KMS-11 (cell line): ENCODE measurements around the gene ZNF593OS.
A peak's percentile ranks its signal among the peaks of the same experiment; 100 is the strongest.

Experiments used
- H2AFZ ChIP-seq: fragments of 200-600 bp; sonication (generic); 2 replicates; pipeline ENCODE4 v1.6.1; 2016; ENCODE audit warnings: antibody characterized with exemption, mixed run types, low read depth
- H3K27ac ChIP-seq: fragments of 200-600 bp; sonication (generic); 2 replicates; pipeline ENCODE4 v1.6.1; 2016; ENCODE audit warnings: mild to moderate bottlenecking, mixed run types
- H3K27me3 ChIP-seq: fragments of 200-600 bp; sonication (generic); 2 replicates; pipeline ENCODE4 v1.6.1; 2017; ENCODE audit warnings: mild to moderate bottlenecking, low read depth, mixed run types, moderate library complexity; ENCODE audit not compliant: insufficient read depth
- H3K36me3 ChIP-seq: fragments of 200-600 bp; sonication (generic); 2 replicates; pipeline ENCODE4 v1.6.1; 2017; ENCODE audit warnings: mild to moderate bottlenecking, mixed run types; ENCODE audit not compliant: insufficient read depth
- H3K4me1 ChIP-seq: fragments of 200-600 bp; sonication (generic); 2 replicates; pipeline ENCODE4 v1.6.1; 2016; ENCODE audit warnings: mild to moderate bottlenecking, low read depth, mixed run types; ENCODE audit not compliant: poor library complexity, severe bottlenecking
- H3K4me2 ChIP-seq: fragments of 200-600 bp; sonication (generic); 2 replicates; pipeline ENCODE4 v1.7.0; 2016; ENCODE audit warnings: mild to moderate bottlenecking, mixed run types
- H3K4me3 ChIP-seq: fragments of 200-600 bp; sonication (generic); IDR thresholded peaks from 2 replicates; pipeline ENCODE4 v1.6.1; 2017; ENCODE audit warnings: low read depth, low read length, mixed read lengths; ENCODE audit not compliant: insufficient read depth
- H3K79me2 ChIP-seq: fragments of 200-600 bp; sonication (generic); 2 replicates; pipeline ENCODE4 v1.6.1; 2016; ENCODE audit warnings: low read depth, mixed run types; ENCODE audit not compliant: insufficient read depth
- H3K9ac ChIP-seq: fragments of 200-600 bp; sonication (generic); 2 replicates; pipeline ENCODE4 v1.6.1; 2016; ENCODE audit warnings: mild to moderate bottlenecking, mixed run types
- H4K20me1 ChIP-seq: fragments of 200-600 bp; sonication (generic); 2 replicates; pipeline ENCODE4 v1.6.1; 2016; ENCODE audit warnings: mild to moderate bottlenecking, mixed run types; ENCODE audit not compliant: insufficient read depth
- TF ChIP-seq, protein P1 (sequence below): fragments of 200-600 bp; sonication (generic); conservative IDR thresholded peaks from 2 replicates; pipeline ENCODE4 v1.6.1; 2017; ENCODE audit warnings: low read depth, mild to moderate bottlenecking, antibody characterized with exemption, low read length, moderate library complexity, mixed read lengths

The ZNF593OS gene

DNA sequence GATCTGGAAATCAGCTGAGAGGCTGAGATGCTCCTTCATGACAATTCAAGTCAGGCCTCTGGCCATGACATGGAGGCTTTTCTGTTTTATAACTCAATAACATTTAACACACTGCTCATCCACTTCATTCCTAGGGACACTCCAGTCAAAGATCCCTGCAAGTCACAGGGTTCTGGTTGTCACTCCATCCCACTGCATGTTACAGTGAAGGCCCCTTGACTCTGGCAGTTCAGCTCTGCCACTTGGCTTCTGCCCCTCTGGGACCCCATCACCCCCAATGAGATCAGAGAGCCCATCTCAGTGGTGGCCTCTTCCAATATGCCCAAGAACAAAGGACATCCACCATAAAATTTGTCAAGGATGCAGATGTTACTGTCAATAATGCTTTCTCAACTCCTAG lies 22.7 kb downstream of the ZNF593OS start:
- Histone ChIP-seq H3K27ac (no peak overlapping the region), H4K20me1 (no peaks in the 10 kb centered on the region), H3K79me2 (no peaks in the 10 kb centered on the region), H2AFZ (no peak overlapping the region), H3K27me3 (no peaks in the 10 kb centered on the region), H3K4me3 (no peak overlapping the region), H3K9ac (no peak overlapping the region), H3K4me1 (no peaks in the 10 kb centered on the region), H3K36me3 (no peaks in the 10 kb centered on the region), H3K4me2 (no peak overlapping the region)
- TF ChIP-seq, protein P1, sequence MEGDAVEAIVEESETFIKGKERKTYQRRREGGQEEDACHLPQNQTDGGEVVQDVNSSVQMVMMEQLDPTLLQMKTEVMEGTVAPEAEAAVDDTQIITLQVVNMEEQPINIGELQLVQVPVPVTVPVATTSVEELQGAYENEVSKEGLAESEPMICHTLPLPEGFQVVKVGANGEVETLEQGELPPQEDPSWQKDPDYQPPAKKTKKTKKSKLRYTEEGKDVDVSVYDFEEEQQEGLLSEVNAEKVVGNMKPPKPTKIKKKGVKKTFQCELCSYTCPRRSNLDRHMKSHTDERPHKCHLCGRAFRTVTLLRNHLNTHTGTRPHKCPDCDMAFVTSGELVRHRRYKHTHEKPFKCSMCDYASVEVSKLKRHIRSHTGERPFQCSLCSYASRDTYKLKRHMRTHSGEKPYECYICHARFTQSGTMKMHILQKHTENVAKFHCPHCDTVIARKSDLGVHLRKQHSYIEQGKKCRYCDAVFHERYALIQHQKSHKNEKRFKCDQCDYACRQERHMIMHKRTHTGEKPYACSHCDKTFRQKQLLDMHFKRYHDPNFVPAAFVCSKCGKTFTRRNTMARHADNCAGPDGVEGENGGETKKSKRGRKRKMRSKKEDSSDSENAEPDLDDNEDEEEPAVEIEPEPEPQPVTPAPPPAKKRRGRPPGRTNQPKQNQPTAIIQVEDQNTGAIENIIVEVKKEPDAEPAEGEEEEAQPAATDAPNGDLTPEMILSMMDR: no peak

- TF ChIP-seq, protein P1: no peak
- no peaks in the 10 kb centered on the region for H3K27me3 ChIP-seq
- H3K4me2 ChIP-seq: no peak overlapping the region
- H3K36me3 ChIP-seq: no peaks in the 10 kb centered on the region
- no peak overlapping the region for H2AFZ ChIP-seq
- no peaks in the 10 kb centered on the region for H3K79me2 ChIP-seq
- H3K27ac ChIP-seq: no peak overlapping the region
- no peak overlapping the region for H3K9ac ChIP-seq
- no peak overlapping the region for H3K4me3 ChIP-seq
- no peaks in the 10 kb centered on the region for H3K4me1 ChIP-seq
- H4K20me1 ChIP-seq: no peaks in the 10 kb centered on the region
Observed at GRCh38 chr1:26145960-26146294, 25.7 kb downstream of the ZNF593OS start.

DNA sequence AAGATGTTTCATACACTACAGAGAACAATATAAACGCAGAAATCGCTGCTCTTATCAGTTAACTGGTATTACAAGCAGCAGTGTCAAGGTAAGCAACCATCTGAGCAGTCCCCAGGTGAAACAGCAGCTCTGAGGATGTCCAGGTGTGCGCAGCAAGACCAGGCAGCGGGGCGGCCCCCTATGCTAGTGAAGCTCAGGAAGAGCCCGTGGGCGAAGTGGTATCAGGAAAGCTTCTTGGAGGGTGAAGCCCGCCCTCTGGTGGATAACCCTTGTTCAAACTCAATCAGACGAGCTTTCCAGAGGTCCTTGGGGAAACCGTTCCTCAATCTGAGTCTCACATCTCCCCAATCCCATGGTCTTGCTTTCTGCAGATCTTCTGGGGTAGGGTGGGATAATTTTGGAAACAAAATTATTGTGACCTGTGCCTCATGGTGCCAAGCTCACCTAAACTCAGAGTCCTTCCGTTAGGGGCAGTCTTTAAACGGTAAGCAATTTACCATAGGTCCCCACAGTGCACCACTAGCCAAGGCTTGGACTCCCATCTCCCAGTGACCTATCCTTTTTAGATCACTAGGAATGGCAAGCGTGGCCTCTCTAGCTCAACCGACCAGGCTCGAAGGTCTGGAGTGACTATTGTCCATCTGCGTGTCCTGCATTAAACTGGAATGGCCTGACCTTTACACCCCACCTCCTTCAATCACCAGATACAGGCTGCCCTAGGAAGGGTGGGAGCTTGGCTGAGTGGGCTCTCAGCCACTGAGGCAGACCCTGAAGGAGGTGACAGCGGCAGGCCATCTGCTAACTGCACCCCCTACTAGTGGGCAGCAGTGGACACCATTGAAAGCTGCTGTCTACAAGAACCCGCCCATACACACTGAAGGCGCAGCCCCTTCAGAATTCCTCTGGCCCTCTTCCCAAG lies 26.3 kb downstream of the ZNF593OS start:
- H3K4me3 ChIP-seq: no peak overlapping the region
- no peaks in the 10 kb centered on the region for H3K36me3 ChIP-seq
- no peaks in the 10 kb centered on the region for H3K79me2 ChIP-seq
- 0 out of 2 replicates have a peak overlapping the region, but pooled peaks have one; percentile 16 for H2AFZ ChIP-seq
- H3K27ac ChIP-seq: no peak overlapping the region
- H3K4me2 ChIP-seq: peak overlapping the region; percentile 27; the same call in 1 of the 2 replicates
- no peaks in the 10 kb centered on the region for H4K20me1 ChIP-seq
- H3K4me1 ChIP-seq: no peaks in the 10 kb centered on the region
- no peaks in the 10 kb centered on the region for H3K27me3 ChIP-seq
- TF ChIP-seq, protein P1: peak; percentile 80
- H3K9ac ChIP-seq: no peak overlapping the region

DNA sequence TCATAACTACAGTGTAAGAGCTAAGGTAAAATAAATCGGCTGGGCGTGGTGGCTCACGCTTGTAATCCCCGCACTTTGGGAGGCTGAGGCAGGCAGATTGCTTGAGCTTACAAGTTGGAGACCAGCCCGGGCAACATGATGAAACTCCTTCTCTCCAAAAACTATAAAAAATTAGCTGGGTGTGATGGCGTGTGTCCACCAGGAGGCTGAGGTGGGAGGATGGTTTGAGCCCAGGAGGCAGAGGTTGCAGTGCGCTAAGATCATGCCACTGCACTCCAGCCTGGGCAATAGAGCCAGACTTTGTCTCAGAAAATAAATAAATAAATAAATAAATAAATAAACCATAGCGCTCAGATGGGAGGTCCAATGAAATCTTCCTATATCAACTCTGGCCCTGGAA lies 29.5 kb downstream of the ZNF593OS start:
- Histone ChIP-seq H3K27ac (no peak overlapping the region), H2AFZ (no peak overlapping the region), H3K9ac (no peak overlapping the region), H3K36me3 (no peaks in the 10 kb centered on the region), H3K27me3 (no peaks in the 10 kb centered on the region), H3K4me1 (no peaks in the 10 kb centered on the region), H3K4me3 (no peak overlapping the region), H3K4me2 (no peak overlapping the region), H3K79me2 (no peaks in the 10 kb centered on the region), H4K20me1 (no peaks in the 10 kb centered on the region)
- TF ChIP-seq, protein P1: no peak
